HG03108 (cell line): Measurements from ENCODE around the gene RPS6KA2.

Source experiments
- ATAC-seq: cut with Tn5 transposase; IDR thresholded peaks from one replicate; pipeline ENCODE4 v1.9.1; 2021; ENCODE audit warnings: moderate library complexity; ENCODE audit not compliant: unreplicated experiment

RPS6KA2 gene

DNA sequence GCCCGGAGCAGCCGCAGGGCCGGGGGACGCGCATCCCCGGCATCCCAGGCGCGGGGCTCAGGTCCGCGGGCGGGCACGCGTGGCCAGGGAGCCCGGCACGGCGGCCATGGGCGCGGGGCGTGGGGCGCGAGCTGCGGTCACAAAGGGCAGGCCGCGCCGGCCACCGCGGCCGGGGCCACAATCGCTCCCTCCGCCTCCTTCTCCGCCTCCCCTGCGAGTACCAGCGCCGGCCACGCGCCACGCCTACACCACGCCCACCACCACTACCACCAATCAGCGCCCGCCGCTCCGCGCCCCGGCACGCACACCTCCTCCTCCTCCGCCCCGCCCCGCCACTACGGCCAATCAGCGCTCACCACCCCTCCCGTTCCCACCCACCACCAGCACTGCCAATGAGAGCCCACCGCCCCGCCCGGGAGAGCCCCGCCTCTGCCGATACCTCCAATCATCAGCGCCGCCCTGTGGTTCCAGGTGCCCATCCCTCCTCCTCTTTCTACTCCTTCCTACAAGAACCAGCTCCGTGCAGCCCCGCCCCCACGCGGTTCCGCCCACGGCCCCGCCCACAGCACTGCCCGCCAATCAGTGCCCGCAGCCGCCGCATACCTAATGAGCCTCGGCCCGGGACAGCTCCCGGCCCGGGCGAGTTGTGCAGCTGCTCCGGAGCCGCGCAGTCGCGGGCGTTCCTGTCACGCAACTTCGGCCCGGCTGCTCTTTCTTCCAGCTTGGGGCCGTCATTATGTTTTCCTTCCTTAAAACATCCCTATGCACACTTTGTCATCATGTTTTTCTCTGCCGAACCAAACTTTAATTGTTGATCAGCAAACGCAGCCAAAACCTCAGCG is at the start of gene RPS6KA2:
RPS6KA2 (minus strand) TSS at position 219 of the 842 bp plus-strand sequence. CDS start 232 bp downstream, outside the sequence.
- peak; percentile 90 for ATAC-seq

DNA sequence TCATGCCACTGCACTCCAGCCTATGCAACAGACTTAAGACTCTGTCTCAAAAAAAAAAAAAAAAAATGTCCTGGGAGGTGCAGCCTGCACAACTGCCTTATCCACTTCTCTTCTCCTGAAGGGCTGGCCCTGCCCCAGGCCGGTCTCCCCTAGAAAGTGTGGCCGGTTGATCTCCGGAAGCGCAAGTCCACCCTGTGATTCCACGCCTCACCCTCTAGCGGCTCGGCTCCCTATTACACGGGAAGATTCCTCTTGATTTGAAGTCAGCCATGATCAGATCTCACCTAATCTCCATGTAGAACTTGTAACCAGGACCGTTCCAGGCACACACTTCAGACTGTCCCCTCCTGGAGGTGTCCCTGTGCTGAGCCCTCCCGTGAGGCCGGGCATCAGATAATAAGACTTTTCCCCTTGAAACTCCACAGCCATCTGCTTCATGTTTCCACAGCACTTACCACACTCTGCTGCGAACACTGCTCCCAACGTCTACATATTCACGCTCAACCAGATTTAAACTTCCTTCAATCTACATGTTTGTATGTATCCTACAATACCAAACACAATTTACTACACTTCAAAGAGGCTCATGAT is 49.3 kb upstream of the RPS6KA2 start:
- ATAC-seq = no peak

DNA sequence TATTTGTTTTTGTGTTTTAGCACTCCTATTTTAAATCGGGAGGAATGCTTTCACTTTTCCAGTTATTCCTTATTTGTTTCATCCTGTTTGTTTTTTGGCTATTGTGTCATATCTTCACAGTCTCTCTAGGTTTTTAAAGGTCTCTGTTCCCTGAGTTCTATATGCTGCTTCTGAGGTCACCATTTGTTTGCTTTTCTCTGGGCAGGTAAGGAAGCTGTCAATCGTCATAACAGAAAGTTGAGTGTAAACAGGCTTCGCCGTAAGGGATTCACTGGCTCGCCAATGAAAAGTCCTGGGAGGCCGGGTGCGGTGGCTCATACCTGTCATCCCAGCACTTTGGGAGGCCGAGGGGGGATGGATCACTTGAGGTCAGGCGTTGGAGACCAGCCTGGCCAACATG is 48.7 kb upstream of the RPS6KA2 start:
- no peak for ATAC-seq

DNA sequence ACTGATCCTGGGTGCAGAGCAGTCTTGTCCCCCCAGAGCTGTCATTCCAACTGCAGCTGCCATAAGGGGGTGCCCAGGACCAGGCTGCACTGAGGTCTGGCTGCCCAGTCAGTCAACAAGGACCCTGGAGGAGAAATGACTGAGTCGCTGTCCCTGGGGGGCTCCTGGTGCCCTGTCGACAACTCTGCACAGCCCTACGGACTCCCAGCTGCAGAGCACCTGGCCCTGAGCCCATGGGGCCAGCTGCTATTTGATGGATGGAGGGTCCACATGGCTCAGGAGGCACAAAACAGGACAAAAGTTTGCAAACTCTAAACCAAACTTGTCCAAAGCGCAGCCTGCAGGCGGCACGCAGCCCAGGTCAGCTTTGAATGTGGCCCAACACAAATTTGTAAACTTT is 46.3 kb upstream of the RPS6KA2 start:
- ATAC-seq = no peak

DNA sequence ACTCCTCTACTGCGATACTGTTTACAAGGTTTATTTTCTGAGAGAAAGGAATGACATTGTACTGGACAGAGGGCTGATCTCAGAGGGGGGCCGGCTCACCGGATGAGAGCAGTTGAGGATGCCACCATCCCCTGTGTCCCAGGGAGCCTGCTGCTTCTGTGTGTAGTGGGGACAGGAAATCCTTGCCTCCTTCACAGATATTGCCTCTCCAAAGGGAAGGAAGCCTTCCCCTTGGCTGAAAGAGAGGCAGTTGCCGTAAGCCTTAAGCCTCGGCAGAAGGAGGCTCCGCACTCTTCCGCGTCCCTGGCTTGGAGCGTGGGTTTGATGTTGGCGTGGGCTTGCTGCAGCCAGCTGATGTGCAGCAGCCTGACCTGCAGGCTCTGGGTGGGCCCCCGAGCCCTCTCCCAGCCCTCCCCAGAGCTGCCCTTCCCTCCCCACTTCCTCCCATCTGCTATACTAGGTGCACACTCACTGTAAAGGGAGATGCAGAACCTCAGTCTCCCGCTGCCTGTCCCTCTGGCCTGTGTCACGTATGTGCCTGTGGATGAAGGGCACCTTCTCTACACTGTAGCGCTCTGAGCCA is 45.7 kb upstream of the RPS6KA2 start:
- ATAC-seq = no peak

DNA sequence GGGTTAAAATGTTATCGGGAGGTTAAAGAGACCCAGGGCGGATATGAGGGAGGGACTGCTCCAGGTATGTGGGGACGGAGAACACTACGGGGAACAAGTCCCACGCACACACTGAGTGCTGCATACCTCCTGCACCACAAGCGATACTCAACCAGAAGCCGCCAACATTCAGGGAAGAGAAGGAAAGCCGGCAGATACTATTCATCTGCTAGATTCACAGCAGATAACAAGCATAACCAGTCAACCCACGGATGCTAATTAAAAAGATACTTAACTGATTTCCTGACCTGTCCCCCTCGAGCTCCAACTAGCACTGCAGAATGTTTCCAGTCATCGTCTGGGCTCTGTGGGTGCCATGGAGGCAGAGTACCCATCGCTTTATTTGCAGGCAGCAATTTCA is 45.1 kb upstream of the RPS6KA2 start:
- ATAC-seq = no peak

DNA sequence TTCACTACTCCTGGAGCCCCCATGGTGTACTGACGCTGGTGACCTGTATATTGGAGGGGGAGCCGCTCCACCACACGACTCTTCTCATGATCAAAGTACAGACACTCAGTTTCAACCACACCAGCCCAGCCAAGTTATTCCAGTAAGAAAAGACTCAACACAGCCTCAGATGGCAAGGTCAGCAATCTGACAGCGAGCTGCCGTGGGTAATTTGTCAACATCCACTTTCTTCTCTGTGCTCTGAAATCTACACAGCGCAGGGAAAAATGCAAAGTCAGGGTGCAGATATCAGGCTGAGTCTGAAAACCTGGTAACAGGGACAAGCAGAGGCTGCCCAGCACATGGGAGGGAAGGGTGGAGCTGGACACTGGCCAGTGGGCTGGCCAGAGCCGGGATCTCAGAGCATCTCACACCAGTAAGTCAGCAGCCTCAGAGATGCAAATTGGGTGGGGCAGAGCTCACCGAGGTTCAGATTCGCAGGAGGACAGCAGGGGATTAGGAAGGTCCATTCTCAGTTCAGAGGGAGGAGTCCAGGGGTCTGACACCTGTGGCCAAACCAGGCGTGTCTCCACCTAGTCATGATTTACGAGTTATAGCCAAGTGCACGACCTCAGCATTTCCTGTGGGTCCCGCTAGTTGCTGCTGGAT is 44.5 kb upstream of the RPS6KA2 start:
- no peak for ATAC-seq

DNA sequence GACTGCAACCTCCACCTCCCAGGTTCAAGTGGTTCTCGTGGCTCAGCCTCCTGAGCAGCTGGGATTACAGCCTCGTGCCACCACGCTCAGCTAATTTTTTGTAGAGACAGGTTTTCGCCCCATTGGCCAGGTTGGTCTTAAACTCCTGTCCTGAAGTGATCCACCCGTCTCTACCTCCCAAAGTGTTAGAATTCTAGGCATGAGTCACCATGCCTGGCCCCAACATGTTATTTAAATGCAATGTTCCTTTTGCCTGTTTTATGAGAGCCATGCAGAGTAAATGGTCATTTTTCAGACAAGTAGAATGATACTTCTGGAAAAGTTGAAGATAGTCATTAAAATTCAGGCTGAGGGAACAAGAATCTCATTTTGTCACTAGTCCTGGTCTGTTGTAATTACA is 43.8 kb upstream of the RPS6KA2 start:
- ATAC-seq = no peak

DNA sequence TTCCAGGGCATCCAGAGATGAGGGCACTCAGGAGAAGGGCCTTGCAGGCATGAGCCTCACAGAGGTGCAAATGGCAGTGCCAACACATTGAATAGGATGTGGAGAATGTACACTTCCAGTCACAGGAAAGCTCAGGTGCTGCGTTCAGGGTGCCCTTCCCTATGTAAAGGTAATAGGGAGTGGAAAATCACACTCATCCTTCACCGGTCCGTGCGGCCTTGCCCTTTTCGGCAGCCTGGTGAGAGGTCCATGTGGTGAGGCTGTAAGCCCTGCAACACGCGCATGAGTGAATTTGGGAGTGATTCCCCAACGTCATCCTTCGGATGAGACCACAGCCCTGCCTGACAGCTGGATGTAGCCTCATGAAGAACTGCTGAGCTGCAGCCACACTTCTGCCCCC is 43.0 kb upstream of the RPS6KA2 start:
- no peak for ATAC-seq

DNA sequence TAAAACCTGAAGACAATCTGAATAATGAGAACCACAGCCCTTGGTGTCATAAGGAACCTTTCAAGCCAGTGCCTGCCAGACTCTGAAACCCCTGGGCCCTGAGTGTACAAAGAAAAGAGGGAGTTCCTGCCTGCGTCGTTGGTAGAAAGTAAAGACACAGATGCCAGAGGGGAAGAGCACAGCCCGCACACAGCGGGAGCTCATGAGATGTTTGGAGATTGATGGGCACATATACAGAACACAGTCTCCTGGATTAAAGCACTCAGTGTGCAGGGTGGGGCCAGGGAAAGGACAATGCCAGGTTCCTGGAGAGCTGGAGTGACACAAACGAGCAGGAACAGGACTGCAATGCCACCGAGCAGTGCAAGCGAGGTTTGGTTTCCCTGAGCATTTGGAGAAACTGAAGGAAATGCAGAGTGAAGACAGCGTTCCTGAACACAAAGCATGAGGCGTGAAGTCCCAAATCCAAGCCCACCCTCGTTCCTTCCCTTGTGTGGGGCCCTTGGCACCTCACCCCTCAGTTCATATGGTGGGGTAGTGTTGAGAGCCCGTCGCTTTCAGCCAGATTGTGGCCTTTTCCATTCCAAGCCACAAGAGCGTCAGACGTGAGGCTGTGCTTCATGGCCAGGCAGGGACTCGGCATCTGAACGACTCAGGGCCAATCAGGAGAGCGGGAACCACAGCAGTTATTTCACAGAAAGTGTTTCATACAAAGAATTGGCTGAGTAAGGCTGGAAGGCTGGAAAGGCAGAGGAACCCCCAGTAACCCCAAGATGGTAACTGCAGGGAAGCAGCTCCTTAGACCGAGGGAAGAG is 41.0 kb upstream of the RPS6KA2 start:
- no peak for ATAC-seq

DNA sequence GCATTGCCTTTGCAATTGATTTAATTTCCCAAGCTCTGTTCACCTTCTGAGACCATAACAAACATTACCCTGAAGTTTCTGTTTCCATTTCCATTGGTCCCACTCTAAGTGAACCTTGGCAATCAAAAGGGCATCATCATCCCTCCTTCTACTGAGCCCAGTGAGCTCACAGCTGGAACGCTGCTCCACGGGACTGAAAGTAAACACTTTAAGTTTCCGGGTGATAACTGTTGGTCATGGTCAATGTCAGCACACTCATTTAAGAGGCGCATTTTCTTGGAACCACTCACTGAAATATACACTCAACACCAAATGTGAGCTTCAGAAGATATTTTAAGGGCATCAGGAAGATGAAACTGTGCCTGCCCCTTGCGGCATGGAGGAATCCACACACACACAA is 37.1 kb upstream of the RPS6KA2 start:
- ATAC-seq = no peak

DNA sequence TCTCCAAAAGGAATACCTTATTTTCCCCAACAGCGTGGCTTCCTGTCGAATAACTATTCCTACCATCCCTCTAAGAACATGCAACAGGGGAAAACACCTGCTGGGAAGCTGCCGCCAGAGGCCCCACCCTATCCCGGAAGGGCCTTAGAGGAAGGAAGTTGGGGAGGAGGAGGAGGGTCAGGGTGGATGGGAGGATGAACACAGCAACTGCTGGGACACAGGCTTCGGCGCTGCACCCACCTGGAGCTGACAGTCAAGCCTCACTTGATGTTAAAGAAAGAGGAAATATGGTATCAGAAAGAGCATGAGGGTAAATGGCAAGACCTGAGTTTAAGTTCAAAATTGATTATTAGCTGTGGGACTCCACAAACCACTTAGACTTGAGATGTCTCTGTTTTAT is 36.5 kb upstream of the RPS6KA2 start:
- no peak for ATAC-seq

DNA sequence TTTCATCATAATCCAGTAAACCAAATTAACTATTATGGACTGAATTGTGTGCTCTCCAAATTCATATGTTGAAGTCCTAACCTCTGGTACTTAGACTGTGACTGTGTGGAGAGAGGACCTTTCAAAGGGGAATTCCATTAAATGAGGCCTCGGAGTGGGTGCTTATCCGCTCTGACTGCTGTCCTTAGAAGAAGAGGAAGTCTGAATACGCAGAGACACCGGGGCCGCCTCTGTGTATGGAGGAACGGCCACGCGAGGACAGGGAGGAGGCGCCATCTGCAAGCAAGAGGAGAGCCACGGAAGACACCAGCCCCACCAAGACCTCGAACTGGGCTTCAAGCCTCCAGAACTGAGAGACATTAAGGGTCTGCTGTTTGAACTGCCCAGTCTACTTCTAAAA is 35.6 kb upstream of the RPS6KA2 start:
- no peak for ATAC-seq

DNA sequence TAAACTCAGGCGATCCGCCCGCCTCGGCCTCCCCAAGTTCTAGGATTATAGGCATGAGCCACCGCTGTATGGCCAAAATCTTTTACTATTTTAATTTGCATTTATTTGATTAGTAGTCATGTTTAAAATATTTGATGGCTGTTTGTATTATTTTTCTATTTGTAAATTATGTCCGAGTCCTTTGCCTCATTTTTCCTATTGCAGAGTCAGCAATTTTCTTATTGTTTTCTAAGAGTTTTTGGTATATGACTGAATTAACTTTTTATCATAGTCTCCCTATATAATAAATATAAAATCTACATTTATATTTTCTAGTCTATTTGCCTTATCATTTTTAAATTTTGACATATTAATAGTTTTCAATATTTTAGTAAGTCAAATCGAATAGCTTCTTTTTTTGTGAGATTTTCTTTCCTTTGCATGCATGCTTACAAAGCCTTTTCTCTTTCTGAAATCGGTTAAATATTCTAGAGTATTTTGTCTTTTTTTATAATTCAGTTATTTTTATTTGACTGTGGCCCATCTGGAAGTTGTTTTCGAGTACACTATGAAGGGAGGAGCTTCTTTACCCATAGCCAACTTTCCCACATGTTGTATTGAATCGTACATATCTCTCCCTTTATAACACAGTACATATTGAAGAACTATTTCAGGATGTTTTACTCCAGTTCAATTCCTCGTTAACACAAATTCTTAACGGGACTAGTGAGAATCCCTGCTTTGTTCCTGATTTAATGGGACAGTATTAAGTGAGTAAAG is 34.5 kb upstream of the RPS6KA2 start:
- no peak for ATAC-seq

DNA sequence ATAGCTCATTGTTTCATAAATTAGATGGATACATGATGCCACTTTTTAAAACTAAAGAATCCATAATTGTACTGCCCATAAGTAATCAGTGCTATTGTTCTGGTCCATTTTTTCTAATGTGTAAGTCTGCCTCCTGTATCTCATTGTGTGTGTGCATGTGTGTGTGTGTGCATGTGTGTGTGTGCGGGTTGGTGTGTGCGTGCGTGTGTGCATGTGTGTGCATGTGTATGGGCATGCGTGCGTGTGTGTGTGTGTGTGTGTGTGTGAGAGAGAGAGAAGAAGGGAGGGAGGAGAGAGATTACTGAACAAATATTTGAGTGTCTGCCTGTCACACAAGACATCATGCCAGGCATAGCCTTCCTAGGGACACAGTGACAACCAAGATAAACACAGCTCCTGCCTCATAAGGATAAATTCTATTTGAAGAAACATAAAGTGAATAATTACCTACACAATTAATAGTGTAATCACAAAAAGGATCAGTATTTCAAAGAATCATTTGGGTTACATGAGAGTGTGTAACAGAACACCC is 33.2 kb upstream of the RPS6KA2 start:
- ATAC-seq = no peak

DNA sequence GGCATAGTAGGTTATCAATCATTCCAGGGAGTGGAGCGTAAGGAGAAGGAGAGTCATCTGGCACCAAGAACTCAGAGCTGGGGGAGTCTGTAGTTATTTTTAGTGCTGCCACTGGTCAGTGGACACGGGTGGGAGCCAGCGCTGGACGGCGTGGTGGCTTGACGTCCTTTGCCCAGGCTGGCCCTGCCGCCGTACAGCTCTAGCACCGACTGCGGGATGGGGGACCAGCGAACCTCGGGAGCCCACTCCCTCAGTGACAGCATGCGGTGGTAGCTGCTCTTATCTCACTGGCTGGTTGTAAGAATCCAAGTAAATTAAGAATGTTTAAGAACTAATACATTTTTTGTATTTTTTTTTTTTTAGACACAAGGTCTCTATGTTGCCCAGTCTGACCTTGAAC is 32.5 kb upstream of the RPS6KA2 start:
- no peak for ATAC-seq

DNA sequence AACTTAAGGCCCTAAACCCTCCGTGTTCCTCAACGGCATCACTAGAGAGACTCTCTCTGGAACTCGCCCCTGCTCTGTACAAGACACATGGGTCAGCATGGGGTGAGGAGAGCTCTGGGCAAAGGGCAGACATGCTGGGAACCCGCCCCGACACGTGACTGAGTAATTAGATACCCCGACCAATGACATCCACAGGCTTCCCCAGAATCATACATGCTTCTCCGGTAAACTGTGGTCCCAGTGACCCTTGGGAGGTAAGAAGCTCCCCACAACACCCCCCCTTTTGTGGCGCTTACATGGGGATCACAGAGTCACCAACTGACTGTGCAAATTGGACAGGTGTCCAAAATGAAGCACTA is 31.7 kb upstream of the RPS6KA2 start:
- ATAC-seq = no peak

DNA sequence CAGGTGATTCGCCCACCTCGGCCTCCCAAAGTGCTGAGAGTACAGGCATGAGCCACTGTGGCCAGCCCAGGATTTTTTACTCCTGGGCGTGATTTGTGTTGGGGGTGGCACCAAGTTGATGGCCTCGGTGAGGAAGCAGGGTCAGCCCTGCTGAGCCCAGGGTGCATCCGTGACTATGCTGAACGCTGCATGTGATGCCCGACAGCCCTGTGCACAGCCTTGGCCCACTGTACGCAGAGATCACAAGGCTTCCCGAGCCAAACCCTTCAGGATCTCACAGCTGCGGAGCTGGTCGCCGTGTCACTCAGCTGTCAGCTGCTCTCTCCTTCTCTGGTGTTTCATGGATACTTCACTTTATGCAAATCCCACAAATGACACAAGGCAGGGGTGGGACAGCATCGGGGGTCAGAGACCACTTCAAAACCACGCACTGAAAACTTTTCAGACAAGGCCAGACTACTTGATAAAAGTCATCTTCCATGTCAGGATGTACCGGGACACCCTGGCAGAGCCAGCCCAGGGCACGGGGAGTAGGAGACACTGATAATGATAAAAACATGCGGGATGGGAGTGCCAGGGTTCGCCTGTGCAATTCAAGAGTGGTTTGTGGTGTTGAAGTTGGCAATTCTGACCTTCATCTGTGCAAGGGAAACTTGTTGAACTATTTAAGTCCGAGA is 31.2 kb upstream of the RPS6KA2 start:
- ATAC-seq = no peak

DNA sequence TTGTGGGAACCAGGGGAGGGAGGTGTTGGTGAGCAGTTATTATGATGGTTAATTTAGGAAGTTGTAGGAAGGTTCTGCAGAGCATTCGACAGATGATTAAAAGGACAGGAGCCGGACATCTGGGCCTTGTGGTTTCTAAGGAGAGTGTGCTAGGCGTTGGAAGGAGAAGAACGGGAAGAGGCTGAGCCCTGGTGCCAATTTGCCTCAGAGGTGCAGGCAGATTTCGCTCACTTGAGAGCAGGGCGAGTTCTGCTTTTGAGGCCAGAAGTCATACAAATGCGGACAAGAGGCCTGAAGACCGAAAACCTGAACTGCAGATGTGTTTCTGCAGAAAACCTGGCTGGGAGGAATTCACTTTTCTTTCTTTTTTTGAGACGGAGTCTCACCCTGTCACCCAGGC is 30.5 kb upstream of the RPS6KA2 start:
- no peak for ATAC-seq
